BLaER1 (cell line): ENCODE data around the gene SMAD2.
"Not testable (repeated sequence)": the region's sequence is repeated elsewhere in the genome, so short reads cannot be mapped to it uniquely, and the experiment has no call there.

Experiments used
- H3K27ac ChIP-seq: shearing (Covaris generic); formaldehyde crosslinking; 2 replicates; pipeline ENCODE4 v1.8.1; 2022
- H3K27me3 ChIP-seq: shearing (Covaris generic); formaldehyde crosslinking; 2 replicates; pipeline ENCODE4 v1.8.1; 2022
- H3K36me3 ChIP-seq: shearing (Covaris generic); formaldehyde crosslinking; 2 replicates; pipeline ENCODE4 v1.8.1; 2022
- H3K4me1 ChIP-seq: shearing (Covaris generic); formaldehyde crosslinking; 2 replicates; pipeline ENCODE4 v1.8.1; 2022
- H3K4me2 ChIP-seq: shearing (Covaris generic); formaldehyde crosslinking; 2 replicates; pipeline ENCODE4 v1.8.1; 2022
- H3K4me3 ChIP-seq: shearing (Covaris generic); formaldehyde crosslinking; 2 replicates; pipeline ENCODE4 v1.8.1; 2022
- H3K9ac ChIP-seq: shearing (Covaris generic); formaldehyde crosslinking; 2 replicates; pipeline ENCODE4 v1.8.1; 2022
- H3K9me3 ChIP-seq: shearing (Covaris generic); formaldehyde crosslinking; 2 replicates; pipeline ENCODE4 v1.8.1; 2022
- H4K20me1 ChIP-seq: shearing (Covaris generic); formaldehyde crosslinking; 2 replicates; pipeline ENCODE4 v1.8.1; 2022
- Cebpa-rat ChIP-seq: shearing (Covaris generic); IDR thresholded peaks from 2 replicates; pipeline ENCODE4 v1.8.1; 2022

SMAD2 gene

GRCh38 chr18:47767699-47768098 lies 162.8 kb downstream of the SMAD2 start:
- Histone ChIP-seq H3K4me2 (no peak overlapping the region), H3K27me3 (no peaks in the 10 kb centered on the region), H3K4me1 (no peaks in the 10 kb centered on the region), H3K4me3 (no peak overlapping the region), H3K9me3 (peaks cover 7% of the 10 kb centered on the region; the same call in 1 of the 2 replicates), H3K9ac (no peak overlapping the region), H4K20me1 (no peaks in the 10 kb centered on the region), H3K36me3 (no peaks in the 10 kb centered on the region), H3K27ac (no peak overlapping the region)
- TF ChIP-seq Cebpa-rat, result no peak

- H3K9me3 ChIP-seq, H3K27me3 ChIP-seq, H3K9ac ChIP-seq, H3K36me3 ChIP-seq, H3K4me1 ChIP-seq, H3K27ac ChIP-seq, H3K4me3 ChIP-seq, H3K4me2 ChIP-seq, H4K20me1 ChIP-seq: not testable (repeated sequence)
Measured at GRCh38 chr18:47767198-47767597, 163.3 kb downstream of the SMAD2 start.
